ENCODE data around the gene EMC8. TPM values are rescaled to one million over a fixed set of nuclear protein-coding genes. Genes with fewer than 3 reads are reported as not detected.

The EMC8 gene
- polyA plus RNA-seq, 1 donor (not counting 4 experiments of a cell fraction or from before 2014, with no cell fraction given), result 38.5 TPM

DNA sequence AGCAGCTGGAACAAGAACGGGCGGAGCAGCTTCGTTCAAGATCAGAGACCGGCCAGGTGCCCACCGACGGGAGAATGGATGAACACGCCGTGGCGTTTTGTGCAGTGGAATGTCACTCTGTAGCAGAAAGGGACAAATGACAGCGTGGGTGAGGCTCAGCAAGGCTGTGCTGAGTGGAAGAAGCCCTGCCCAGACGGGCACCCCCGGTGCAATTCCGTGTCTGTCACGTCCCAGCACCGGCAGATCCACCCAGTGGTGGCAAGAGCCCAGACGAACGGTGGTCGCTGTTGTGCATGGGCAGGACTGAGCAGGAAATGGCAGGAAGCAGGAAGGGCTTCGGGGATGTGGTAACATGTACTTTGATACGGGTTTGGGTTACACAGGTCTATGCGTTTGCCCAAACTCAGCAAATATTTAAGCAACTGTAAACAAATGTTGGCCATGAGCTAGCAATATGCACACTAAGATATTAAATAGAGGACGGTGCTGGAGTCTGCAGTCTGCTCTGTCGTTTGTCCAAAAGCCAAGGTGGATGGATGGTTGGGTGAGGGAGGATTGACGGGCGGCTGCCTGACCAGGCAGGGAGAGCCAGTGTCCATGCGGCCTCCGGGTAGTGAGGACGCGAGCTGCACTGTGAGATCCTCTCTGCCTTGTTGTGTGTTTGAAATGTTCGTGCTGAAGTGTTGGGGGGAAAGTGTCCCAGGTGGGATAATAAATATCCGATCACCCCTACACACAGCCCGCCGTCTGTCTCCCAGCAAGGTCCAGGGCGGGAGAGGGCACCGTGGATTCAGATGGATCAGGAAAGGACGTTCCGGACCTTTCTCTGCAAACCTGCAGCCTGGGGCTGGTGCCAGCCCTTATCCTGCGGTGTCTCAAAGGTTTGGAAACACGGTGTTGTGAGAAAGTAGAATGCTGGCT is 48.6 kb upstream of the EMC8 start:
- DNase-seq (ENCODE audit: low read depth, low spot score) (no peak), FAIRE-seq (no peak)
- H3K9ac ChIP-seq (ENCODE audit: control insufficient read depth, extremely low read depth, insufficient read depth, low read length), result no peak overlapping the region
- H3K79me2 ChIP-seq (ENCODE audit: control insufficient read depth, insufficient read depth, low read length), result no peaks in the 10 kb centered on the region
- dilution Hi-C loops (cut with MboI; ENCODE audit: extremely low pct_ligation_motif_present, low sequenced_read_pairs), result no loop called here
- no peak overlapping the region for H3K4me2 ChIP-seq (ENCODE audit: control insufficient read depth, extremely low read depth, insufficient read depth, low read depth, low read length)
- H2AFZ ChIP-seq (ENCODE audit: control insufficient read depth, low read length), result no peak overlapping the region
- H3K4me3 ChIP-seq (ENCODE audit: control insufficient read depth in 2 of 3, extremely low read depth in 1 of 3, insufficient read depth in 2 of 3, low read depth in 1 of 3, low read length in 3 of 3), result no peak overlapping the region
- no peak overlapping the region for H3K27ac ChIP-seq (ENCODE audit: control insufficient read depth, insufficient read depth, low read length)
- no peaks in the 10 kb centered on the region for H3K36me3 ChIP-seq (ENCODE audit: control insufficient read depth in 2 of 2, extremely low read depth in 1 of 2, insufficient read depth in 2 of 2, low read length in 2 of 2)
- H4K20me1 ChIP-seq (ENCODE audit: control insufficient read depth, extremely low read depth, insufficient read depth, low read length), result no peaks in the 10 kb centered on the region
- H3K9me1 ChIP-seq (ENCODE audit: control insufficient read depth, extremely low read depth, insufficient read depth, low read length), result no peaks in the 10 kb centered on the region
- H3K9me3 ChIP-seq (ENCODE audit: control insufficient read depth, low read depth, low read length), result no peaks in the 10 kb centered on the region
- H3K27me3 ChIP-seq (ENCODE audit: control insufficient read depth, extremely low read depth, insufficient read depth, low read length), result peaks cover 3% of the 10 kb centered on the region
- TF ChIP-seq EZH2 (IDR thresholded peaks at IDR 0.05; ENCODE audit: low read length), result no peak
- TF ChIP-seq, protein P1, sequence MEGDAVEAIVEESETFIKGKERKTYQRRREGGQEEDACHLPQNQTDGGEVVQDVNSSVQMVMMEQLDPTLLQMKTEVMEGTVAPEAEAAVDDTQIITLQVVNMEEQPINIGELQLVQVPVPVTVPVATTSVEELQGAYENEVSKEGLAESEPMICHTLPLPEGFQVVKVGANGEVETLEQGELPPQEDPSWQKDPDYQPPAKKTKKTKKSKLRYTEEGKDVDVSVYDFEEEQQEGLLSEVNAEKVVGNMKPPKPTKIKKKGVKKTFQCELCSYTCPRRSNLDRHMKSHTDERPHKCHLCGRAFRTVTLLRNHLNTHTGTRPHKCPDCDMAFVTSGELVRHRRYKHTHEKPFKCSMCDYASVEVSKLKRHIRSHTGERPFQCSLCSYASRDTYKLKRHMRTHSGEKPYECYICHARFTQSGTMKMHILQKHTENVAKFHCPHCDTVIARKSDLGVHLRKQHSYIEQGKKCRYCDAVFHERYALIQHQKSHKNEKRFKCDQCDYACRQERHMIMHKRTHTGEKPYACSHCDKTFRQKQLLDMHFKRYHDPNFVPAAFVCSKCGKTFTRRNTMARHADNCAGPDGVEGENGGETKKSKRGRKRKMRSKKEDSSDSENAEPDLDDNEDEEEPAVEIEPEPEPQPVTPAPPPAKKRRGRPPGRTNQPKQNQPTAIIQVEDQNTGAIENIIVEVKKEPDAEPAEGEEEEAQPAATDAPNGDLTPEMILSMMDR (optimal IDR thresholded peaks at IDR 0.05 in 1 of 3, IDR thresholded peaks at IDR 0.05 in 1 of 3, conservative IDR thresholded peaks at IDR 0.05 in 1 of 3; ENCODE audit: extremely low read depth in 1 of 3, insufficient read depth in 2 of 3, low read length in 3 of 3), result no peak
- H3K4me1 ChIP-seq (ENCODE audit: control insufficient read depth, extremely low read depth, insufficient read depth, low read length), result no peaks in the 10 kb centered on the region

DNA sequence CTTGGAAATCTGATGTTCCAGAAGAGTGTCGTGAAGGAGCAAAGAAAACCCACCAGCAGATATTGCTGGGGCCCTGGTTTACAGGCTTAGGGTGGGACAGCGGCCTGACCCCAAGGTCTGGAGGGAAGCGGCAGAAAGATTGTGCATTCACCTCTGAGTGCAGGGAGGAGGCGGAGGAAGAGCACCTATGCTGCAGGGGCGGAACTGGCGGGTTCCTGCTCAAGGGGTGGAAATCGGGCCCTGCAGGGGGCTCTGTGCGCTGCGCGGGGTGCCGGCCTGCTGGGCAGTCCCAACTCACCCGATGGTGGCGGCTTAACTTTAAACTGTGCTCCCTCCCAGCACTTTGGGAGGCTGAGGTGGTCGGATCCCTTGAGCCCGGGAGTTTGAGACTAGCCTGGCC is 47.7 kb upstream of the EMC8 start:
- H3K9me1 ChIP-seq (ENCODE audit: control insufficient read depth, extremely low read depth, insufficient read depth, low read length), result no peaks in the 10 kb centered on the region
- no peaks in the 10 kb centered on the region for H3K4me1 ChIP-seq (ENCODE audit: control insufficient read depth, extremely low read depth, insufficient read depth, low read length)
- H4K20me1 ChIP-seq (ENCODE audit: control insufficient read depth, extremely low read depth, insufficient read depth, low read length), result no peaks in the 10 kb centered on the region
- no peak overlapping the region for H2AFZ ChIP-seq (ENCODE audit: control insufficient read depth, low read length)
- H3K9ac ChIP-seq (ENCODE audit: control insufficient read depth, extremely low read depth, insufficient read depth, low read length), result no peak overlapping the region
- H3K4me3 ChIP-seq (ENCODE audit: control insufficient read depth in 2 of 3, extremely low read depth in 1 of 3, insufficient read depth in 2 of 3, low read depth in 1 of 3, low read length in 3 of 3), result no peak overlapping the region
- DNase-seq (ENCODE audit: low read depth, low spot score) (no peak), FAIRE-seq (no peak)
- H3K79me2 ChIP-seq (ENCODE audit: control insufficient read depth, insufficient read depth, low read length), result no peaks in the 10 kb centered on the region
- H3K36me3 ChIP-seq (ENCODE audit: control insufficient read depth in 2 of 2, extremely low read depth in 1 of 2, insufficient read depth in 2 of 2, low read length in 2 of 2), result no peaks in the 10 kb centered on the region
- no peak overlapping the region for H3K4me2 ChIP-seq (ENCODE audit: control insufficient read depth, extremely low read depth, insufficient read depth, low read depth, low read length)
- no peaks in the 10 kb centered on the region for H3K9me3 ChIP-seq (ENCODE audit: control insufficient read depth, low read depth, low read length)
- peaks cover 3% of the 10 kb centered on the region for H3K27me3 ChIP-seq (ENCODE audit: control insufficient read depth, extremely low read depth, insufficient read depth, low read length)
- no peak for TF ChIP-seq EZH2 (IDR thresholded peaks at IDR 0.05; ENCODE audit: low read length)
- TF ChIP-seq, protein P1 (optimal IDR thresholded peaks at IDR 0.05 in 1 of 3, IDR thresholded peaks at IDR 0.05 in 1 of 3, conservative IDR thresholded peaks at IDR 0.05 in 1 of 3; ENCODE audit: extremely low read depth in 1 of 3, insufficient read depth in 2 of 3, low read length in 3 of 3), result no peak
- H3K27ac ChIP-seq (ENCODE audit: control insufficient read depth, insufficient read depth, low read length), result no peak overlapping the region
- dilution Hi-C loops (cut with MboI; ENCODE audit: extremely low pct_ligation_motif_present, low sequenced_read_pairs), result no loop called here
